Measurements from ENCODE around the gene KLRC1. TPM values are rescaled to one million over a fixed set of nuclear protein-coding genes. Genes with fewer than 3 reads are reported as not detected.

Gene KLRC1
- total RNA-seq (1.4 TPM), polyA plus RNA-seq (ENCODE audit: insufficient read depth, low read depth, low replicate concordance) (not detected)
- long read RNA-seq, donor 1, result 0 reads
- long read RNA-seq, donor 2, result 0 reads
- long read RNA-seq, donor 3, result 0 reads
- long read RNA-seq, donor 4, result 0 reads
- long read RNA-seq, donor 5, result 0 reads
- long read RNA-seq, donor 6, result 0 reads
- long read RNA-seq, donor 7, result 0 reads
- long read RNA-seq, donor 8, result 0 reads
- long read RNA-seq, donor 9, result 0 reads
- long read RNA-seq, donor 10, result 0 reads

DNA sequence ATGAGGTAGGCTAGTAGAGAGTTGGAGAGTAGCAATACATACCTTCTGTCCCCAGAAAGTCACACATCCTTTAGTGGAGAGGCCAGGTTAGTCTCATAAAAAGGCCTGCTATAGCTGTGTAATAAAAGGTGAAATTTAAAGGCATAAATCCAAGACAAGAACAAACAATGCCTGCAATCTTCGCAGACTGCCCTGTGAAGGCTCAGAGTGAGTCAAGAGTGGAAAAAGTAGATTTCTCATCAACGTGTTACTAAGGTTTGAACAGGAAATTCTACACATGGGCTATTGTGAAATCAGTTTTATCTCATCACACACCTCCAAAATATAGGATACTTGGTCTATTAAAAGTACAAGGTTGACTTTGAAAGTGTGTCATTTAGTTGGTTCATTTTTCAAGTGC, at the start of gene KLRC1:
Gene KLRC1 (minus strand): TSS at position 222 of the 400 bp plus-strand sequence. CDS start 2,221 bp downstream, outside the sequence.
- intact Hi-C loops (cut with DNase I), result no loop called here
- FAIRE-seq, result no peak
- TF ChIP-seq, protein P1, sequence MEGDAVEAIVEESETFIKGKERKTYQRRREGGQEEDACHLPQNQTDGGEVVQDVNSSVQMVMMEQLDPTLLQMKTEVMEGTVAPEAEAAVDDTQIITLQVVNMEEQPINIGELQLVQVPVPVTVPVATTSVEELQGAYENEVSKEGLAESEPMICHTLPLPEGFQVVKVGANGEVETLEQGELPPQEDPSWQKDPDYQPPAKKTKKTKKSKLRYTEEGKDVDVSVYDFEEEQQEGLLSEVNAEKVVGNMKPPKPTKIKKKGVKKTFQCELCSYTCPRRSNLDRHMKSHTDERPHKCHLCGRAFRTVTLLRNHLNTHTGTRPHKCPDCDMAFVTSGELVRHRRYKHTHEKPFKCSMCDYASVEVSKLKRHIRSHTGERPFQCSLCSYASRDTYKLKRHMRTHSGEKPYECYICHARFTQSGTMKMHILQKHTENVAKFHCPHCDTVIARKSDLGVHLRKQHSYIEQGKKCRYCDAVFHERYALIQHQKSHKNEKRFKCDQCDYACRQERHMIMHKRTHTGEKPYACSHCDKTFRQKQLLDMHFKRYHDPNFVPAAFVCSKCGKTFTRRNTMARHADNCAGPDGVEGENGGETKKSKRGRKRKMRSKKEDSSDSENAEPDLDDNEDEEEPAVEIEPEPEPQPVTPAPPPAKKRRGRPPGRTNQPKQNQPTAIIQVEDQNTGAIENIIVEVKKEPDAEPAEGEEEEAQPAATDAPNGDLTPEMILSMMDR (IDR thresholded peaks at IDR 0.05; ENCODE audit: borderline replicate concordance, extremely low read depth, insufficient read depth), result no peak

DNA sequence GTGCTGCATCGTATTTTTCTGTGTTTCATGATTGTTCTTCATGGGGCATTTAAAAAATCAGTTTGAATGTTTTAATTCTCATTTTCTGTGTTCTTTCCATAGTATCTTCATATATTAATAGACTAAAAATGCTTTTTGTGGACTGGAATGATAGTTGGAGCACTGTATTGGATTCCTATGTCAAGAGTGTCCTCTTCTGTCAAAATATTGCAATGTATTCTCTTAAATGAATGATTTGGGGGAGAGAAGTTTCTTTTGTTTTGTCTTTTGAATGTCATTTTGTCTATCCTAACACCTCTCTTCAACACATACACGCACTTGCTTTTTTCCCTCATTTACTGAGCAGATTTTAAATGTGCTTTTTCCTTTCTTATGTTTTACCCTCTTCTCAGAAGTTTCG, 47.9 kb upstream of the KLRC1 start:
- FAIRE-seq, result no peak
- TF ChIP-seq, protein P1 (IDR thresholded peaks at IDR 0.05; ENCODE audit: borderline replicate concordance, extremely low read depth, insufficient read depth), result no peak
- intact Hi-C loops (cut with DNase I), result no loop called here

More for the DNA sequence above, at the start of gene KLRC1:
- Histone ChIP-seq H3K27ac (ENCODE audit: low read depth in 2 of 2, low read length in 2 of 2) (no peak within 1 kb of the TSS), H3K9ac (ENCODE audit: low read length in 3 of 3) (no peak within 1 kb of the TSS), H3K27me3 (ENCODE audit: control insufficient read depth, insufficient read depth, low read length) (no peaks in the 10 kb centered on the region), H3K9me3 (ENCODE audit: control insufficient read depth in 2 of 3, insufficient read depth in 1 of 3, low read length in 3 of 3) (peaks cover 0 to 2% (median 0%) of the 10 kb centered on the region in 3 donors), H3K36me3 (ENCODE audit: control insufficient read depth in 2 of 3, insufficient read depth in 3 of 3, low read length in 3 of 3) (no peaks in the 10 kb centered on the region), H3K4me1 (ENCODE audit: control insufficient read depth in 2 of 3, insufficient read depth in 2 of 3, low read depth in 1 of 3, low read length in 3 of 3) (no peaks in the 10 kb centered on the region), H3K4me3 (ENCODE audit: low read length in 3 of 3) (no peak within 1 kb of the TSS)
- DNase-seq, result no peak

DNA sequence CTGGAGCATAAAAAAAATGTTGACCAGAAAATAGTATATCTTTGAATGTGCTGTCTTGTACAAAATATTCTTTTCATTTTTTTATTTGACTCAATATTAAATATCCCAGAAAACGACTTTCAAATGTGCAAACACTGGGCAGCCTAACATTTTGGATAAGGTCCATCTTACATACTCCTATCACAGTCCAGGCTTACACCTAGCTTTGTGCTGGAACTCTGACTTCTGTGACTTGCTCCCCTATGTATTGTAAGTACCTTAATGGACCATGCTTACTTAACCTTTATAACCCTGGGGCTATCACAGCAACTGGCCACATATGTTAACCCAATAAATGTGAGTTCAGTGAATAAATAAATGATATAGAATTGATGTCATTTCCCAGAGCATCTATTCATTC, 44.9 kb upstream of the KLRC1 start:
- TF ChIP-seq, protein P1 (IDR thresholded peaks at IDR 0.05; ENCODE audit: borderline replicate concordance, extremely low read depth, insufficient read depth), result no peak
- Histone ChIP-seq H3K4me3 (ENCODE audit: low read length in 3 of 3) (no peak overlapping the region), H3K9ac (ENCODE audit: low read length in 3 of 3) (no peak overlapping the region), H3K27me3 (ENCODE audit: control insufficient read depth, insufficient read depth, low read length) (no peaks in the 10 kb centered on the region), H3K27ac (ENCODE audit: low read depth in 2 of 2, low read length in 2 of 2) (no peak overlapping the region), H3K9me3 (ENCODE audit: control insufficient read depth in 2 of 3, insufficient read depth in 1 of 3, low read length in 3 of 3) (no peaks in the 10 kb centered on the region), H3K36me3 (ENCODE audit: control insufficient read depth in 2 of 3, insufficient read depth in 3 of 3, low read length in 3 of 3) (no peaks in the 10 kb centered on the region), H3K4me1 (ENCODE audit: control insufficient read depth in 2 of 3, insufficient read depth in 2 of 3, low read depth in 1 of 3, low read length in 3 of 3) (no peaks in the 10 kb centered on the region)
- DNase-seq (no peak), FAIRE-seq (no peak)
- intact Hi-C loops (cut with DNase I), result no loop called here

More for the DNA sequence above, 47.9 kb upstream of the KLRC1 start:
- no peaks in the 10 kb centered on the region for H3K4me1 ChIP-seq (ENCODE audit: control insufficient read depth in 2 of 3, insufficient read depth in 2 of 3, low read depth in 1 of 3, low read length in 3 of 3)
- no peak overlapping the region for H3K9ac ChIP-seq (ENCODE audit: low read length in 3 of 3)
- no peak overlapping the region for H3K27ac ChIP-seq (ENCODE audit: low read depth in 2 of 2, low read length in 2 of 2)
- no peak for DNase-seq
- no peak overlapping the region for H3K4me3 ChIP-seq (ENCODE audit: low read length in 3 of 3)
- no peaks in the 10 kb centered on the region for H3K9me3 ChIP-seq (ENCODE audit: control insufficient read depth in 2 of 3, insufficient read depth in 1 of 3, low read length in 3 of 3)
- H3K36me3 ChIP-seq (ENCODE audit: control insufficient read depth in 2 of 3, insufficient read depth in 3 of 3, low read length in 3 of 3), result no peaks in the 10 kb centered on the region
- no peaks in the 10 kb centered on the region for H3K27me3 ChIP-seq (ENCODE audit: control insufficient read depth, insufficient read depth, low read length)

Measured in kidney (tissue), 22 donors.